Middle frontal gyrus (tissue), 1 donor: Measurements from ENCODE around the gene ZFPM1.

Source experiments
- DNase-seq: peaks from one replicate; pipeline ENCODE4 v3.0.0-alpha.2; 2015; ENCODE audit warnings: low spot score; ENCODE audit errors: extremely low spot score

Gene ZFPM1

GRCh38 chr16:88537859-88538258, 84.8 kb downstream of the ZFPM1 start:
- DNase-seq = no peak

GRCh38 chr16:88538366-88539060, 85.4 kb downstream of the ZFPM1 start:
- DNase-seq = no peak

GRCh38 chr16:88539261-88539651, 86.2 kb downstream of the ZFPM1 start:
- no peak for DNase-seq

- DNase-seq = no peak
Observed at GRCh38 chr16:88539652-88540345, 86.7 kb downstream of the ZFPM1 start.

- no peak for DNase-seq
Observed at GRCh38 chr16:88540346-88540977, 87.4 kb downstream of the ZFPM1 start.

- DNase-seq = no peak
Observed at GRCh38 chr16:88541831-88542616, 88.9 kb downstream of the ZFPM1 start.

GRCh38 chr16:88543230-88543813, 90.2 kb downstream of the ZFPM1 start:
- DNase-seq = no peak

GRCh38 chr16:88545781-88546180, 92.7 kb downstream of the ZFPM1 start:
- DNase-seq = no peak

- DNase-seq = no peak
Observed at GRCh38 chr16:88548131-88548874, 95.2 kb downstream of the ZFPM1 start.

GRCh38 chr16:88548985-88549384, 95.9 kb downstream of the ZFPM1 start:
- no peak for DNase-seq

GRCh38 chr16:88549671-88550245, 96.7 kb downstream of the ZFPM1 start:
- DNase-seq = no peak

GRCh38 chr16:88550246-88550661, 97.2 kb downstream of the ZFPM1 start:
- no peak for DNase-seq

- DNase-seq = no peak
Observed at GRCh38 chr16:88552166-88552565, 99.1 kb downstream of the ZFPM1 start.

GRCh38 chr16:88552815-88553214, 99.7 kb downstream of the ZFPM1 start:
- DNase-seq = no peak

GRCh38 chr16:88553739-88554138, 100.7 kb downstream of the ZFPM1 start:
- no peak for DNase-seq

GRCh38 chr16:88554711-88555264, 101.7 kb downstream of the ZFPM1 start:
- no peak for DNase-seq

- DNase-seq = no peak
Observed at GRCh38 chr16:88556294-88556988, 103.4 kb downstream of the ZFPM1 start.

GRCh38 chr16:88558457-88559442, 105.7 kb downstream of the ZFPM1 start:
- no peak for DNase-seq
